KOPT-K1 (cell line): ENCODE results near the gene CMTM7.
"Not testable (repeated sequence)": the region's sequence is repeated elsewhere in the genome, so short reads cannot be mapped to it uniquely, and the experiment has no call there.

Experiments
- H3K27ac ChIP-seq: fragments of 200-600 bp; sonication (generic); 2 replicates; pipeline ENCODE4 v1.5.1; 2016; ENCODE audit warnings: antibody characterized with exemption, mild to moderate bottlenecking, low read depth, low read length; ENCODE audit not compliant: poor library complexity, severe bottlenecking
- H3K36me3 ChIP-seq: fragments of 200-600 bp; sonication (generic); 2 replicates; pipeline ENCODE4 v1.5.1; 2017; ENCODE audit warnings: antibody characterized with exemption, mild to moderate bottlenecking, low read length, moderate library complexity; ENCODE audit not compliant: insufficient read depth
- H3K9me3 ChIP-seq: fragments of 200-600 bp; sonication (generic); 2 replicates; pipeline ENCODE4 v1.5.1; 2017; ENCODE audit warnings: antibody characterized with exemption, low read length, mild to moderate bottlenecking; ENCODE audit not compliant: insufficient read depth, poor library complexity, severe bottlenecking

Gene CMTM7

DNA sequence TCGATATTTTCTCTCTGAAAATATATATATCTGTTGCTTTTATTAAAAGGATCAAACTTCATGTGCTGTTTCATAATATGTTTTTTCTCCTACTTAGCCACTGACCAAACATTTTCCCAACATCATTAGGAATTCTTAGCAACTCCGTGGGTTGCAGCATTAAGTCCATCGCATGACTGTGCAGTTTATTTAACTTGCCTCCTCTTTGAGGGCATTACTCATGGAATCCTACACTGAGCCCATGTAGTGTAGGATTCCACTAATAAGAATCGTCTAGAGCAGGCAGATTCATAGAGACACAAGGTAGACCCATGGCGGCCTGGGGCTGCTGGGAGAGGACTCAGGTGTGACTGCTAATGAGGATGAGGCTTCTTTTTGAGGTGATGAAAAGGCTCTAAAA lies 61.7 kb downstream of the CMTM7 start:
- Histone ChIP-seq H3K27ac (no peak overlapping the region), H3K36me3 (no peaks in the 10 kb centered on the region), H3K9me3 (no peaks in the 10 kb centered on the region)

GRCh38 chr3:32454111-32454510 lies 62.5 kb downstream of the CMTM7 start:
- Histone ChIP-seq H3K36me3 (no peaks in the 10 kb centered on the region), H3K9me3 (no peaks in the 10 kb centered on the region), H3K27ac (no peak overlapping the region)

DNA sequence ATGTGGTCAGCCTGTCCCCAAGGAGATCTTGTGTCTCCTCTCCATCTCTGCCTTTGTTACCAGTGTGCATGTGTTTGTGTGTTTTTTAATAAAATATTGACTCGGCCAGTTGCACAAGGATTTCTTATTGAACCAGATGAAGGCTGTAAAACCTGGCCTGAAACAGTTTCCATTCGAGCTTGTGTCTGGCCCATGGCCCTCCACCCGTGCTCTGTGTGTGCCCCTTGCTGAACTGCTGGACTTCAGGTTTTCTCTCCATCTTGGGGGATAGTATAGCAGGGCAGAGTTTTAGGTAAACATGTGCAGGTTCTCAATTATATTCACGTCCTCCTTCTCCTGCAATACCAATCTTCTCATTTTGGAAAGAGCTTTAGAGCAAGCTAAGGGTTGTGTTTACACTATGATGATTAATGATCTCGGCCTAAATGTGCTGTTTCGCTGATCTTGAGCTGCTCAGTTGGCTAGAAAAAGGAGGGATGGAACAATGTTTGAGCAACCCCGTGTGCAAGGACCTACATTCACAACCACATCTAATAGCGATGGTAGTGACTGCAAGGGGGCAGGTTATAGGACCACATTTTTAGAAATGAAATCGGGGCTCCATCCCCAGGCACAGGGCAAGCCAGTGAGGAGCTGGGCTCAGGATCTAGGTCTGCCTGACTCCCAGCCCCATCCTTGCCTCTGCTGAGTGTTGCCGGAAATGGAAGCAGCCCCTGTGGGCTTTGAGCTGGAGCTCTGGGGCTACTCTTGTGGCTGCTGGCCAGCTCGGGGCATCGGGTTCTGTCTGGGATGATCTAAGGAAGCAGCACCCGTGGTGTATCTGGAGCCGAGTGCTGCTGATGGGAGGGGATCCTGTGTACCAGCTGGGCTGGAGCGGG lies 63.3 kb downstream of the CMTM7 start:
- Histone ChIP-seq H3K9me3 (no peaks in the 10 kb centered on the region), H3K27ac (no peak overlapping the region), H3K36me3 (no peaks in the 10 kb centered on the region)

DNA sequence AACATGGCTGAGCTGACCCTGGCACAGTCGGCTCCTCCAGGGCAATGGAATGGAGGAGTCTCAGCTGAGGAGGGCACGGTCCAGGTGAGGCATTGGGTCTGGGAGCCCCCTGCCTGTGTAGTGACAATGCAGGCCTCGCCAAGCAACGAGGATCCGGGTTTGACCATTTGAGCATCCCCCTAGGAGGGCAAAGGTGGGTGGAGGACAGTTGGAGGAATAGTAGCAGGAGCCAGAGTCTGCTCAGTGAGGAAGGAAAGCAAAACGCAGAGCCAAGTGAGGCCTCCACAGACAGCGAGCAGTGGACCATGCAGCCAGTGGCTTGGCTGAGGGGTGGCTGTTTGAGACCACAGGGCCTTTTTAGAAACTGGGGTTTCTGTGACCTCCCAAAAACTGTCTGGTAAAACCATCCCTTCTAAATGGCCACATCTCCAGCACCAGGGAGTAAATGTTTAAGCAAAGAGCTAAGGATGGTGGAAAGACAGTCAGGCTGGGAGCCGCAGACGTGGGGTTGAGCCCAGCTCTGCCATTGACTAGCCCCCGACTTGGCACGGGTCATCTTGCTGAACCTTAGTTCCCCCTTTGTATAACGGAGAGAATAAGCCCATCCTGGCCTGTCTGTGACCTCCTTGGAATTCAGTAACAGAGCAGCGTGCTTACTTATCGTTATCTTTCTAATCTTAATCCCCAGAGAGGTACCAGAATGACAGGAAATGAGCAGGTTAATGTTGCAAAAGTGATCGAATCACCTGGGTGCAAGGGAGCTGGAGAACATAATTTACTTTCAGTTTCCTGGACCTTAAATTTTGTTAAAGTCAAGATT lies 64.2 kb downstream of the CMTM7 start:
- H3K36me3 ChIP-seq, result no peaks in the 10 kb centered on the region
- no peaks in the 10 kb centered on the region for H3K9me3 ChIP-seq
- peak overlapping the region; percentile 32 for H3K27ac ChIP-seq

- H3K36me3 ChIP-seq, result no peaks in the 10 kb centered on the region
- peak overlapping the region; percentile 32 for H3K27ac ChIP-seq
Observed at GRCh38 chr3:32456429-32457130, 64.9 kb downstream of the CMTM7 start.

DNA sequence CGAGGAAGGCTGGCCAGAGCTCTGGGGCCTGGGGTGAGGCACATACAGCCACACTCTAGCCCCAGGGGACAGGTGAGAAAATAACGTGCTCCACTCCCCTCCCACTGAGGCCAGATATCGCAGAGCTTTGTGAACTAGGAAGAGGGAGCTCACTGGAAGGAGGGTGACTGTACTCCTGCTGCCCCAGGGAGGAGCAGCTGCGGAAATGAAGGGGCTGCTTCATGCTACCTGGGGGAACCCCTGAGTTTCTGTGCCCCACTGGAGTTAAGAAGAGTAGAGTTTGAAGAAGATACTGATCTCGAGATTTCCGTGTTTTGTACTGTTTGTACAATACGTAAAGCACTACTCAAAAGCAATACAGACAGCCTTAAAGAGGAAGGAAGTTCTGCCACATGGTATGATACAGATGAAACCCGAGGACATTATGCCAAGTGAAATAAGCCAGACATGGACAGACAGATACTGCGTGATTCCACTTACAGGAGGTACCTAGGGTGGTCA lies 66.4 kb downstream of the CMTM7 start:
- H3K36me3 ChIP-seq, result no peaks in the 10 kb centered on the region
- H3K27ac ChIP-seq, result peak overlapping the region; percentile 90
- no peaks in the 10 kb centered on the region for H3K9me3 ChIP-seq

More at GRCh38 chr3:32456429-32457130, 64.9 kb downstream of the CMTM7 start:
- H3K9me3 ChIP-seq, result no peaks in the 10 kb centered on the region

DNA sequence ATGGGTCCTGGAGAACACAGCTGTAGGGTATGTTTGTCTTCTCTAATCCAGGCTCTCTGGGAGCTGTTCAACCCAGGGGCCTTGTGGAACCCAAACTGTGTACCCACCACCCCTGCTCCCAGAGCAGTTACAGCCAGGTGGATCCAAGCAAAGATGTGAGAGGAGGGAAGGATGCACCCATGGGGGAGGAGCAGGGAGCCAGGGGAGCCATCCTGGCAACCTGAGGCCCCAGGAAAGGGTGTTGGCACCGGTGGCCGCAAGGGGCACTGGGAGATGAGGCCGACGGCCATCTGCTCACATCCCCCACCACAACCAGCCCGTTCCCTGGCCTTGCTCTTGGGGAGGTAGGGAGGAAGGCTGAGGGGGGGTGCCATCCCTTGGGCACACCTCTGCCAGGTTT lies 67.8 kb downstream of the CMTM7 start:
- H3K27ac ChIP-seq, result peak overlapping the region; percentile 90
- no peaks in the 10 kb centered on the region for H3K9me3 ChIP-seq
- H3K36me3 ChIP-seq, result no peaks in the 10 kb centered on the region

GRCh38 chr3:32460031-32460749 lies 68.5 kb downstream of the CMTM7 start:
- Histone ChIP-seq H3K36me3 (no peaks in the 10 kb centered on the region), H3K9me3 (no peaks in the 10 kb centered on the region), H3K27ac (peak overlapping the region; percentile 90)

- H3K27ac ChIP-seq, result peak overlapping the region; percentile 90
- H3K9me3 ChIP-seq, H3K36me3 ChIP-seq: not testable (repeated sequence)
Observed at GRCh38 chr3:32460817-32461496, 69.3 kb downstream of the CMTM7 start.

DNA sequence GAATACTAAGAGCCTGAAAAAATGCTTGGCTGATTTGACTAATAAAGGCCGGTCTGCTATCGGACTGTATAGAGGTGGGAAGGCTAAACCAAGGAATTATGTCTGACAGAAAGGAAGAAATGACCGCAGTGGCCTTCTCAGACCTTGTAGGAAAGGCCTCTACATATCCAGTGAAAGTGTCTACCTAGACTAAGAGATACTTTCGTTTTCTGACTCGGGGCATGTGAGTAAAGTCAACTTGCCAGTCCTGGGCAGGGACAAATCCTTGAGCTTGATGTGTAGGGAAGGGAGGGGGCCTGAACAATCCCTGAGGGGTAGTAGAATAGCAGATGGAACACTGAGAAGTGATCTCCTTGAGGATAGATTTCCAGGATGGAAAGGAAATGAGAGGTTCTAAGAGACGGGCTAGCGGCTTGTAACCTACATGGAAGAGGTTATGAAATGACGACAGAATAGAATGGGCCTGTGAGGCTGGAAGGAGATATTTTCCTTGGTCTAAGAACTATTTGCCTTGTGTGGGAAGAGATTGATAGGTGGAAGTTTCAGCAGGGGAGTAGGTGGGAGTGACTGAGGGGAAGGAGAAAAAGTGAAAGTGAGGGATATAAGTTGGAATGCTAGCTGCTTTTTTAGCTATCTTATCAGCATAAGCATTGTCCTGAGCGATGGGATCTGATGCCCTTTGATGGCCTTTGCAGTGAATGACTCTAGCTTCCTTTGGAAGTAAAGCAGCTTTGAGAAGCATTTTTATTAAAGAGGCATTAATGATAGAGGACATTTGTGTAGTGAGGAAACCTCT lies 70.7 kb downstream of the CMTM7 start:
- not testable (repeated sequence) for H3K36me3 ChIP-seq, H3K9me3 ChIP-seq
- peak overlapping the region; percentile 90 for H3K27ac ChIP-seq

GRCh38 chr3:32463415-32463814 lies 71.8 kb downstream of the CMTM7 start:
- not testable (repeated sequence) for H3K9me3 ChIP-seq, H3K36me3 ChIP-seq
- peak overlapping the region; percentile 90 for H3K27ac ChIP-seq

DNA sequence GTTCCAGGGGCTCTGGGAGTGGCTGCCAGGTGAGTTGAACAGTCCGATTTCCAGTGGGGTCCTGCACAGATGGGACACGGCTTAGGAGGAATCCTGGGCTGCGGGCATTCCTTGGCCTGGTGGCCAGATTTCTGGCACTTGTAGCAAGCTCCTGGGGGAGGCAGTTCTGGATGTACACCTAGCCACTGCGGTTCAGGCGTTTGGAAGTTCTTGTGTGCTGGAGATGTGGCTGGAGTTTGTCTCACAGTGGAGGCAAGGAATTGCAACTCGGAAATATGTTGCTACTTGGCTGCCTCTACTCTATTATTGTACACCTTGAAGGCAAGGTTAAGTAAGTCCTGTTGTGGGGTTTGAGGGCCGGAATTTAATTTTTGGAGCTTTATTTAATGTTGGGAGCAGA lies 73.1 kb downstream of the CMTM7 start:
- not testable (repeated sequence) for H3K9me3 ChIP-seq, H3K27ac ChIP-seq
- H3K36me3 ChIP-seq, result peaks cover 14% of the 10 kb centered on the region

- H3K9me3 ChIP-seq, H3K27ac ChIP-seq: not testable (repeated sequence)
- H3K36me3 ChIP-seq, result peaks cover 16% of the 10 kb centered on the region
Observed at GRCh38 chr3:32466808-32467207, 75.2 kb downstream of the CMTM7 start.
